Stimulated activated naive B cell treated with anti-CD40 and anti-IgM and Interleukin-4, amounts not matched to agents 10 μg/mL and 1 μg/mL and 100 μg/mL, for 72 hours (primary cell): ENCODE results near the gene ACOT9.
A peak's percentile ranks its signal among the peaks of the same experiment; 100 is the strongest.
"Not testable (repeated sequence)": the region's sequence is repeated elsewhere in the genome, so short reads cannot be mapped to it uniquely, and the experiment has no call there.

Experiments
- ATAC-seq, 2 donors: fragments of 150-1000 bp; cut with Tn5 transposase; replicated peaks; 2 replicates each; pipeline ENCODE4 v1.10.0; 2021; ENCODE audit warnings: moderate library complexity in 1 of 2
- DNase-seq: peaks from one replicate; pipeline ENCODE4 v3.0.0; 2021
- H3K27ac Mint-ChIP-seq: one replicate; pipeline ENCODE4 v1.8.0; 2022; ENCODE audit warnings: mild to moderate bottlenecking, mixed read lengths
- H3K27me3 Mint-ChIP-seq, 2 donors: one replicate each; pipeline ENCODE4 v1.8.0; 2022; ENCODE audit warnings: mixed read lengths in 2 of 2
- H3K36me3 Mint-ChIP-seq, 2 donors: one replicate each; pipeline ENCODE4 v1.8.0; 2022; ENCODE audit warnings: mixed read lengths in 2 of 2, mild to moderate bottlenecking in 1 of 2
- H3K4me1 Mint-ChIP-seq, 2 donors: one replicate each; pipeline ENCODE4 v1.8.0; 2022; ENCODE audit warnings: mixed read lengths in 2 of 2, mild to moderate bottlenecking in 1 of 2
- H3K4me3 Mint-ChIP-seq, 2 donors: one replicate each; pipeline ENCODE4 v1.8.0; 2022; ENCODE audit warnings: mild to moderate bottlenecking in 2 of 2, mixed read lengths in 2 of 2, moderate library complexity in 1 of 2
- H3K9me3 Mint-ChIP-seq, 2 donors: one replicate each; pipeline ENCODE4 v1.8.0; 2022; ENCODE audit warnings: mixed read lengths in 2 of 2, mild to moderate bottlenecking in 1 of 2

Gene ACOT9

DNA sequence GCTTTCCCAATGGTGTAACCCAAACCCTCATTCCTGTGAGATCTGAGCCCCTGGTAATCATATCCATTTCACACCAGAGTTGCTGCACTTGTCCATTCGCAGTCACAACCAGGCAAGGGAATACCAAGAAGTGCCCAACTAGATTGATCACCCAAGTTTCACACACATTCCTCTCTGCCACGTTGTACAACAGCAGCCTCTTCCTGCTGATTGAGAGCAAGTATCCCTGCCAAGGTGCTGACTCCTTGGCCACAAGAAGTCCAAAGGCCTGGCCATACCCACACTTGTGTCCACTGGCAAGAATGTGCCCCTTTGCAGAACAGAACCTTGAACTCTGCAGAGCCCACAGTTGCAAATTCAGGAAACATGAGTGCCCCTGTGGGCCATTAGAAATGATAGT, 6.5 kb upstream of the ACOT9 start:
- no peak overlapping the region for H3K27ac Mint-ChIP-seq

DNA sequence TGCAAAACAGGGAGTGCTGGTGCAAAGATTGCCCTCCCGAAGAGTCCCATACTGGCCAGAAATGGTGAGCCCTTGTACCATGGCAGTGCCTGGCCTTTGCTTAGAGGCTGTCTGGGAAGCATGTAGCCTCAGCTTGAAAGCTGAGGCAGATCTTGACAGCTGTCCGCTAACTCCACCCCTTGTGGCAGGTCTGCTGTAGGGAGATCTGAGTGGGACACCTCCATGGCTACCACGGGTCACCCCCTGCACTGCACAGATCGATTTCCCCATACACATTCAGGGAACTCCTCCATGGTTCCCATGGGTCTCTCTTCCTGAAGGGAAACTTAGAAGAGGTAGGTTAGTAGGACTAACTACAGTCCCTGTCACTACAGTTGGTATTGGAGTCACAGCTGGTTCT, 6.1 kb upstream of the ACOT9 start:
- Mint-ChIP-seq H3K4me3 (no peak overlapping the region), H3K4me1 (peaks cover 3 to 4% of the 10 kb centered on the region in 2 donors), H3K9me3 (no peaks in the 10 kb centered on the region), H3K36me3 (no peaks in the 10 kb centered on the region), H3K27ac (no peak overlapping the region), H3K27me3 (peaks cover 0 to 1% of the 10 kb centered on the region in 2 donors)
- ATAC-seq (no peak), DNase-seq (no peak)

More for the DNA sequence above, 6.5 kb upstream of the ACOT9 start:
- Mint-ChIP-seq H3K9me3 (no peaks in the 10 kb centered on the region), H3K27me3 (no peaks in the 10 kb centered on the region), H3K36me3 (no peaks in the 10 kb centered on the region), H3K4me3 (no peak overlapping the region), H3K4me1 (peaks cover 0 to 3% of the 10 kb centered on the region in 2 donors)
- DNase-seq = no peak
- no peak for ATAC-seq

DNA sequence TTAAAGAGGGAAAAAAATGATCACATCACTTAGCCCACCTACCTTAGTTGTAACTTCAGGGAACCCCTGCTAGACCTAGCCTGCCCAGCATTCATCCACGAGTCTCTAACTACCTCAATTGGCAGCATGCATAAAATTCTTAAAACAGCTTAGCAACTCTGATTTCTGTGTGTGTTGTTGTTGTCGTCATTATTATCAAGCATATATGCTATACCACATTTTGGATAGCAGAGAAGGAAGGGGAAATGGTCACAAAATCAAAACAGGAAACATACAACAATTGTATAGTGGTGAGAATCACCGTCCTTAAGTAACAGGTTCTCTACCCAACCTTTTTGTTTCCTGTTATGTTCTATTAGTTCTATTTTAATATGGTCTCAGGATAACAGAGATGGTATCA, 2.7 kb upstream of the ACOT9 start:
- Mint-ChIP-seq H3K4me1 (peaks cover 3 to 11% of the 10 kb centered on the region in 2 donors), H3K9me3 (no peaks in the 10 kb centered on the region), H3K36me3 (peaks cover under 1% of the 10 kb centered on the region in 2 donors), H3K27ac (no peak overlapping the region), H3K27me3 (peaks cover 0 to 4% of the 10 kb centered on the region in 2 donors), H3K4me3 (no peak overlapping the region)
- ATAC-seq (no peak), DNase-seq (no peak)

DNA sequence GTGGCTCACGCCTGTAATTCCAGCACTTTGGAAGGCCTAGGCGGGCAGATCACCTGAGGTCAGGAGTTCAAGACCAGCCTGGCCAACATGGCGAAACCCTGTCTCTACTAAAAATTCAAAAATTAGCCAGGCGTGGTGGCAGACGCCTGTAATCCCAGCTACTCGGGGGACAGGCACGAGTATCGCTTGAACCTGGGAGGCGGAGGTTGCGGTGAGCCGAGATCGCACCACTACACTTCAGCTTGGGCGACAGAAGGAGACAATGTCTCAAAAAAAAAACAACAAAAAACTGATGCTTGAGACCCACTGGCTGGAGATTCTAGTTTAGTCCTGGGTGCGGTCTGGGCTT, 521 bp upstream of the ACOT9 start:
- ATAC-seq, H3K36me3 Mint-ChIP-seq, H3K27me3 Mint-ChIP-seq, H3K9me3 Mint-ChIP-seq, DNase-seq: not testable (repeated sequence)
- Mint-ChIP-seq H3K4me1 (peaks cover 7 to 17% of the 10 kb centered on the region in 2 donors), H3K27ac (peak overlapping the region; percentile 95), H3K4me3 (peak overlapping the region; percentile 87 to 89)

DNA sequence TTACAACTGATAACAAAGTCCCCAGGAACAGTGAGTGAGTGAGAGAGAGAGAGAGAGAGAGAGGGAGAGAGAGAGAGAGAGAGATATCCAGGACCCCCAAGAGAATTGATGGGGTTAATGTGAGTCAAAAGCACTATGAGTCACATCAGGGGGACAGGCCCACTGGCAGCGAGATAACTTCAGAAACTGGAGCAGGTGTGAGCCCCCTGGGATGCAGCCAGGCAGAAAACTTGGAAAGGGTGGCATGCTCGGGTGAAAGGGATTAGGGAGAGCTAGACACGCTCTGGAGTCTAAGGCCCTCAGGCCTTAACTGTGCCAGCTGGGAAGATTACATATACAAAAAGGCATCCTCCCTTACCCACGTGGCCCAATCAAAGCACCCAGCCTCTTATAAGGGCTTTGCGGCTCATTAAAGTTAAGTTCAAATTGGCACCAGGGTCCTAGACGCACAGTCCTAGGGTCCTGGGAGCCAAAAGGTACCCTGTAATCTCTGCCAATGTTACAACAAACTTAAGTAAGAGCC, 841 bp downstream of the ACOT9 start:
- Mint-ChIP-seq H3K27ac (peak overlapping the region; percentile 95), H3K27me3 (peaks cover 0 to 4% of the 10 kb centered on the region in 2 donors), H3K36me3 (peaks cover 5 to 9% of the 10 kb centered on the region in 2 donors), H3K9me3 (no peaks in the 10 kb centered on the region), H3K4me3 (peak overlapping the region; percentile 87 to 89), H3K4me1 (peaks cover 7 to 17% of the 10 kb centered on the region in 2 donors)
- ATAC-seq (peak; percentile 46 to 50), DNase-seq (no peak)

DNA sequence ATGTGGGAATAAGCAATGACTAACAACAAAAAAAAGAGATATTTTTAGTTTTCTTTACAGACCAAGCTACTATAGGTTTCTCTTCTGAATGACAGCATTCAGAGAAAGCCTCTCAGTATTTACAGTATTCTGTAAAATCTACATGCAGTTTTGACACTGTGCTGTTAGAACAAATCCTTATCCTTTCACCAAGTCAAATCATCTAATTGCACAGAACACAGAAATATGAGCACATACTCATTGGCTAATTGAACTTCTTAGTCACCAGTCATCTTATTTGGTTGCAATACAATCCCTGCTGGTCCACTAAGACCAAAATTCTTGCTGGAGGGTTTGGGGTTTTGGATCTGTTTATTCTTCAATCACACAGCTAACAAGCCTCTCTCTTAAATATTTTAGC, 5.7 kb downstream of the ACOT9 start:
- H3K4me1 Mint-ChIP-seq = peaks cover 13 to 26% of the 10 kb centered on the region in 2 donors
- peaks cover 8 to 14% of the 10 kb centered on the region in 2 donors for H3K36me3 Mint-ChIP-seq

DNA sequence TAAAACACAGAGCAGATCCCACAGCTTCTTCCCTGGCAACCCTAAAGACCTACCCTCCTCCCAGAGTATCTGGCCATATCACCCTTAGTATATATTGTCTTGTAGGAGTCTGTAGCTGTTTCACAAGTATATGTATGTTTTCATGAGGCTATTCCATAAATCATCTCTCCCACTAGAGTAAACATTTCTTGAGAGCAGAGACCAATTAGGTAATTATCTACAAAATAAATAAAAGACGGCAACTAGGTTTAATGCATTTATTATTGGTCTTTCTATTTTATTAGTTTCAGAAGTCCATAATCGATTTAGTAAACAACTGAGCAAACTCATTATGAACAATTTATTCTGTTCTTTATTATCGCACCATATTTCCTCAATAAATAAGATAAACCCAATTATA, 7.0 kb downstream of the ACOT9 start:
- no peak overlapping the region for H3K27ac Mint-ChIP-seq
- DNase-seq (no peak), ATAC-seq (no peak)
- H3K4me1 Mint-ChIP-seq = peaks cover 15 to 22% of the 10 kb centered on the region in 2 donors
- H3K4me3 Mint-ChIP-seq = no peak overlapping the region
- H3K36me3 Mint-ChIP-seq = peaks cover 14 to 23% of the 10 kb centered on the region in 2 donors
- H3K27me3 Mint-ChIP-seq = no peaks in the 10 kb centered on the region
- no peaks in the 10 kb centered on the region for H3K9me3 Mint-ChIP-seq

More for the DNA sequence above, 5.7 kb downstream of the ACOT9 start:
- Mint-ChIP-seq H3K9me3 (no peaks in the 10 kb centered on the region), H3K27me3 (no peaks in the 10 kb centered on the region), H3K27ac (no peak overlapping the region), H3K4me3 (no peak overlapping the region)
- DNase-seq (no peak), ATAC-seq (no peak)

DNA sequence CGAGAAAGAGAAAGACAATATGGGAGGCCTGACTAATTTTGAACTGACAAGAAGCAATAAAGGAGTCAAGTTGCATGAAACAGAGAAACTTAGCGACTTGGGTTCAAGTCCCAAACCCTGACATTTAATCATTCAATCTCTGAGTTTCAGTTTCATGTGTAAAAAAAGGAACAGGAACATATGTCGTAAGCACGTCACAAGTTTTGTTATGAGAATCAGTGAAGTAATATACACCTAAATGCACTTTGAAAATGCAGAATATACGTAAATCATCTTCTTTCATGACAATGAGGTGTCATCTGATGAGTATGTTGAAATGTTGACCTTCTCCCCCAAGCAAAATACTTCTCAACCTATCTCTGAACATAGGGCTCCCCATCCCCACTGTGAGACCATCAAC, 10.4 kb downstream of the ACOT9 start:
- Mint-ChIP-seq H3K27ac (peak overlapping the region; percentile 63), H3K4me1 (peaks cover 15 to 16% of the 10 kb centered on the region in 2 donors), H3K36me3 (peaks cover 17 to 18% of the 10 kb centered on the region in 2 donors), H3K9me3 (no peaks in the 10 kb centered on the region), H3K27me3 (no peaks in the 10 kb centered on the region), H3K4me3 (peak overlapping the region; percentile 3 to 56)
- DNase-seq (no peak), ATAC-seq (peak; percentile 93)

DNA sequence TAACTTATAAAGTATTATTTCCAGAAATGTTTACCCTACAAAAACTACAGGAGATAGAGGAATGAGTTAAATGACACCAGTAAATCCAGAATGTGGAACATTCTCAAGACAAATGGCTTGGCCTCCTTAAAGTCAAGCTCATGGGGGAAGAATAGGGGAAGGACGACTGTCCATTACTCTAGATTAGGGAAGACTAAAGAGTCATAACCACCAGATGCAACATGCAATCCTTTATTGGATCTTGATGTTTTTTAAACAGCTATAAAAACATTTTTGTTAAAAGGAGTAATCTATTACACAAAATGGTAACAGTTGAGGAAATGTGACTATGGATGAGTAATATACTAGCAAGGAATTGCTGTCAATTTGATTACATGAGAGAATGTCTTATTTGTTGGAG, 11.1 kb downstream of the ACOT9 start:
- DNase-seq = no peak
- no peak for ATAC-seq
- H3K9me3 Mint-ChIP-seq = no peaks in the 10 kb centered on the region
- no peak overlapping the region for H3K4me3 Mint-ChIP-seq
- H3K27ac Mint-ChIP-seq = peak overlapping the region; percentile 49
- peaks cover 17% of the 10 kb centered on the region in 2 donors for H3K4me1 Mint-ChIP-seq
- no peaks in the 10 kb centered on the region for H3K27me3 Mint-ChIP-seq
- peaks cover 17 to 18% of the 10 kb centered on the region in 2 donors for H3K36me3 Mint-ChIP-seq

DNA sequence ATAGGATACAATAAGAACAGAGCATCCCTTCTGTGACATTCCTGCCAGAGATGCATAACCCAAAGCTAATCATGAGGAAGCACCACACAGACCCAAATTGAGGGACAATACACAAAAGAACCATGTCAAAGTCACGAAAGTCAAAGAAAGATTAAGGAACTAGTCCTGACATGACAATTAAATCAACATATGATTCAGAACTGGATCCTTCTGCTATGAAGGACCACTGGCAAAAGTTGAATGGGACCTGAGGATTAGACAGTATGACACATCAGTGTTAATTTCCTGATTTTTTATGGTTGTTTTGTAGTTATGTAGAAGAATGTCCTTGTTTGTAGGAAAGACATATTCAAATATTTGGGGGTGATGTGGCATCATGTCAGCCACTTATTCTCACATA, 13.9 kb downstream of the ACOT9 start:
- Mint-ChIP-seq H3K4me3 (no peak overlapping the region), H3K9me3 (no peaks in the 10 kb centered on the region), H3K36me3 (peaks cover 23 to 28% of the 10 kb centered on the region in 2 donors), H3K4me1 (peaks cover 18 to 22% of the 10 kb centered on the region in 2 donors), H3K27me3 (no peaks in the 10 kb centered on the region), H3K27ac (no peak overlapping the region)
- DNase-seq = no peak
- no peak for ATAC-seq

DNA sequence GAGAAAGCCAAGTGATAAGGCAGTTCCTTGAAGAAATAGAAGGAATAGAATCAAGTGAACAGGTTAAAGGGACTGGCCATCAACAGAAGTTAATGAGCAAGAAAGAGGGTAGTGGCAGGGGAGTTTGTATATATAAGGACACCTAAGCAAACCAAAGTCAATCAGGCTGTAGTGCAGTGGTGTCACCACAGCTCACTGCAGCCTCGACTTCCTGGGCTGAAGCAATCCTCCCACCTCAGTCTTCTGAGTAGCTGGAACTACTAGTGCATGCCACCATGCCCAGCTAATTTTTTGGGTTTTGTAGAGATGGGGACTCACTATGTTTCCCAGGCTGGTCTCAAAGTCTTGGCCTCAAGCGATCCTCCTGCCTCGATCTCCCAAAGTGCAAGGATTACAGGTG, 15.9 kb downstream of the ACOT9 start:
- Mint-ChIP-seq H3K36me3 (peaks cover 26 to 30% of the 10 kb centered on the region in 2 donors), H3K27me3 (no peaks in the 10 kb centered on the region), H3K4me3 (no peak overlapping the region), H3K27ac (peak overlapping the region; percentile 1), H3K4me1 (peaks cover 11 to 13% of the 10 kb centered on the region in 2 donors), H3K9me3 (no peaks in the 10 kb centered on the region)
- DNase-seq (no peak), ATAC-seq (no peak)

DNA sequence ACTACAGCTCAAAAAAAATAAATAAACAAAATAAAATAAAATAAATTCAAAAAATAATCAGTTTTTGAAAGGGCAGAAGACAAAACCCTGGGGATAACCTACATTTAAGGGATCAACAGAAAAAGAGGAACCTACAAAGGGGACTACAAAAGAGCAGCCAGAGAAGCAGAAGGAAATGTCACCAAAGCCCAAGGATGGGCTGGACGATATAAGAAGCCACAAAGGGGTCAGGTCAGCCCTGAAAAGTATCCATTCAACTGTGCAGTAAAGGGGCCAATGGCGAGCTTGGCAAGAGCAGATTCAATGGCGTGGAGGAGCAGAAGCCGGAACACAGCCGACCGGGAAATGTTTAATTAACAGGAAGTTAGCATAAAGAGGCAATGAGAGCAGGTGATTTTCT, 16.9 kb downstream of the ACOT9 start:
- no peaks in the 10 kb centered on the region for H3K9me3 Mint-ChIP-seq
- peak; percentile 8 for DNase-seq
- peaks cover 21 to 22% of the 10 kb centered on the region in 2 donors for H3K36me3 Mint-ChIP-seq
- ATAC-seq = peak; percentile 83 to 88
- H3K4me3 Mint-ChIP-seq = peak overlapping the region; percentile 33 to 53
- peaks cover 9 to 13% of the 10 kb centered on the region in 2 donors for H3K4me1 Mint-ChIP-seq
- peak overlapping the region; percentile 1 for H3K27ac Mint-ChIP-seq
- H3K27me3 Mint-ChIP-seq = no peaks in the 10 kb centered on the region

DNA sequence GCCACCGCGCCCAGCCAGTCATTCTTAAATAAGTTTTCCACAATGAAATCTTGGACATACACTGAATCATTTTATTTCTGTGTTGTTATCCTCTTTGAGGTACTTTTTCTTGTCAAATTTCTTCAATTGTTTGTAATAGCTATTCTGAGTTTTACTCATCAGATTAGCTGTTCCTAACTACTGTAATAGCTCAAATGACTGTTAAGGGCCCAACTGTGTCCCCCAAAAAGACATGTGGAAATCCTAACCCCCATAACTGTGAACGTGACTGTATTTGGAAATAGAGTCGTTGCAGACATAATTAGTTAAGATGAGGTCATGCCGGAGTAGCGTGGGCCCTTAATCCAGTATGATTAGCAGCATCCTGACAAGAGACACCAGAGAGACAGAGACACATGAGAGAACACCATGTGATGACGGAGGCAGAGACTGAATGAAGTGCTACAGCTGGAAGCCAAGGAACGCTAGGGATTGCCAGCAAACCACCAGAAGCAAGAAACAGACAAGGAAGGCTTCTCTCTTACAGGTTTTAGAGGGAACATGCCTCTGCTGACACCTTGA, 22.9 kb downstream of the ACOT9 start:
- DNase-seq (no peak), ATAC-seq (no peak)
- H3K27me3 Mint-ChIP-seq = no peaks in the 10 kb centered on the region
- no peak overlapping the region for H3K27ac Mint-ChIP-seq
- H3K9me3 Mint-ChIP-seq = no peaks in the 10 kb centered on the region
- peaks cover 0 to 8% of the 10 kb centered on the region in 2 donors for H3K4me1 Mint-ChIP-seq
- peaks cover 22% of the 10 kb centered on the region in 2 donors for H3K36me3 Mint-ChIP-seq
- no peak overlapping the region for H3K4me3 Mint-ChIP-seq

DNA sequence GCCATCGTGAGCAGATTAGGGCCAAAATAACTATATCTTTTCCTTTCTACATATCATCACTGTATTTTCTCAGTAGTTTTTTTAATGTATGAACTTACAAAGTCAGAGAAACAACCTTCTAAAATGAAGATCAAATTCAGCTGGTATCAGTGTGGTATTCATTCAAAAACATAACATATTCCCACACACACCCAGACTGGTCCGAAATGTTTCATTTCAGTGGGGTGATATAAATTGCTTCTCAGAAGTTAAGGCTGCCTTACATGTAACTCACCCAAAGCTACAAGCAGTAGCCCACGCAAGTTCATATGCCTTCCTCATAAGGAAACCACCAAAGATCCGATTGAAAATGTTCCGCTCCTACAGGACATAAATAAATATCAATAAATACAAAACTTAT, 37.8 kb downstream of the ACOT9 start:
- Mint-ChIP-seq H3K27ac (no peak overlapping the region), H3K4me3 (no peak overlapping the region)

DNA sequence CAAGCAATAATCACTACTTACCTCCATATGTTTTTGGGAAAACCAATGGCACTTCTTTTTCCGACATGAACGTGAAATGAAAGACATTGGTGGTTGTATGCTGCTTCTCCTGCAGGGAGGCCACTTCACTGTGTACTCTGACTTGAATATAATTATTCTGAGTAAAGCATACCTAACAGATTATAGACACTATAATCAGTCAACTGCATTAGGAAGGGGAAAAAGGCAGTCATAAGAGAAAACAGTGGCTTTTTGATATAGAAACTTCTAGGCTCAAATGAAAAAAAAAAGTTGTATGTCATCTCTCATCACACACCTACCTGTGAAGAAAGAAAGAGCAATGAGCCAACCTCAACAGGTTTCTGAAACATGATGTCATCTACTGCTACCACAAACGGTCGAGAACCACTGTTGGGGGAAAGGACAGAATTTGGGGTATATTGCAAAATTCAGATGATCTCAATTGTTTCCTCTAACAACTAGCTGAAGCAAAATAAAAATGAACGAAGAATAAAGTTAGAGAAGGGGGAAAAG, 38.3 kb downstream of the ACOT9 start:
- DNase-seq = no peak
- Mint-ChIP-seq H3K27me3 (no peaks in the 10 kb centered on the region), H3K9me3 (no peaks in the 10 kb centered on the region), H3K27ac (no peak overlapping the region), H3K4me1 (no peaks in the 10 kb centered on the region), H3K4me3 (no peak overlapping the region), H3K36me3 (peaks cover 15% of the 10 kb centered on the region in 2 donors)
- no peak for ATAC-seq

More for the DNA sequence above, 37.8 kb downstream of the ACOT9 start:
- Mint-ChIP-seq H3K9me3 (no peaks in the 10 kb centered on the region), H3K36me3 (peaks cover 11 to 15% of the 10 kb centered on the region in 2 donors), H3K27me3 (no peaks in the 10 kb centered on the region), H3K4me1 (no peaks in the 10 kb centered on the region)
- ATAC-seq (no peak), DNase-seq (no peak)
